ENCODE results near the gene TSPAN14.

The TSPAN14 gene

GRCh38 chr10:80497187-80498077 lies 43.3 kb downstream of the TSPAN14 start:
- H3K27me3 ChIP-seq (replicated peaks; ENCODE audit: control insufficient read depth, insufficient read depth, low read length, poor library complexity, severe bottlenecking) = no peaks in the 10 kb centered on the region
- peak overlapping the region; percentile 23 for H3K4me3 ChIP-seq (ENCODE audit: insufficient read depth, low read depth, low read length, poor library complexity, severe bottlenecking)
- peaks cover 14% of the 10 kb centered on the region for H3K36me3 ChIP-seq (ENCODE audit: control insufficient read depth, insufficient read depth, low read length)
- peak overlapping the region; percentile 73 for H3K27ac ChIP-seq (ENCODE audit: insufficient read depth, low read length, poor library complexity, severe bottlenecking)
- no peak for DNase-seq
- peaks cover 90% of the 10 kb centered on the region for H3K4me1 ChIP-seq (ENCODE audit: control insufficient read depth, insufficient read depth, low read length, poor library complexity, severe bottlenecking)
- H3K9me3 ChIP-seq (ENCODE audit: control insufficient read depth, low read length) = no peaks in the 10 kb centered on the region

GRCh38 chr10:80498078-80498832 lies 44.1 kb downstream of the TSPAN14 start:
- Histone ChIP-seq H3K27ac (ENCODE audit: insufficient read depth, low read length, poor library complexity, severe bottlenecking) (peak overlapping the region; percentile 73), H3K36me3 (ENCODE audit: control insufficient read depth, insufficient read depth, low read length) (peaks cover 20% of the 10 kb centered on the region), H3K4me3 (ENCODE audit: insufficient read depth, low read depth, low read length, poor library complexity, severe bottlenecking) (peak overlapping the region; percentile 23), H3K4me1 (ENCODE audit: control insufficient read depth, insufficient read depth, low read length, poor library complexity, severe bottlenecking) (peaks cover 92% of the 10 kb centered on the region), H3K9me3 (ENCODE audit: control insufficient read depth, low read length) (no peaks in the 10 kb centered on the region), H3K27me3 (replicated peaks; ENCODE audit: control insufficient read depth, insufficient read depth, low read length, poor library complexity, severe bottlenecking) (no peaks in the 10 kb centered on the region)
- no peak for DNase-seq

DNA sequence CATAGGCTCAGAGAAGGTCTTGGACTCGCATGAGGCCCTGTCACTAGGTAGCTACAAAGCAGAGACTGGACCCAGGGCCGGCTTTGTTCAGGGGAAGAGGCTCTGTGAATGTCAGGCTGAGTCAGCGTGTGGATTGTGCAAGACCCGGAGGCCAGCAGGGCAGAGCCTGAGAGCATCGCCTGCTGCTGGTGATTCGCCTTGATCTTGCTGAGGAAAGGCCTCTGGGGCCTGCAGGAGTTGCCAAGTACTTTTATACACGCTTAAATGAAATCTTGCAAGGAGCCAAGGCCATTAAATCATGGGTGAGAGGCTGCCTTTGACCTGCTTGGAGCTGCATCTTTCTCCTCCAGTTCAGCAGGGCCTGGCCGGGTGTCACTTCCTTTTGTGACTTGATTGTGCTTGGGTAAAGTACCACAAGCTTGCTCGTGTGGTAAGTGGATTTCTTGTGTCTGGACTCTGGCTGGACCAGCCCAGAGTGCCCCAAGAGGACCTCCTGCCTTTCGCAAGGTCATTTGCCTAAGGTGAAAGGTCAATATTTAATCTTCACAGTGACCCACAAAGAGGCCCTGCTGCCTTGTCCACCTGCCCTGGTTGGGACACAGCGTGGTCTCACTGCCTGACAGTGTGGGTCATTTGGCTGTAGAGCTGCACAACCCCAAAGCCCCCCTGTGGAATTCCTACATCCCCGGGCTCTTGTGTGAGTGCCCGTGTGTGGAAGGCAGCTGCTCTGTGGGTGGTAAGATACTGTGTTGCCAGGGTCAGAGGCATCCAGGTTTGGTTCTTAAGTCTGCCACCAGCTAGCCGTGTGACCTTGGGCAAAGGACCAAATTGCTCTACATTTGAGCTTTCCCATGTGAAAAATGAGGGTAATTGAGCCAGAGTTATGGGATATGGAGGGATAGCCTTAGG lies 45.0 kb downstream of the TSPAN14 start:
- Histone ChIP-seq H3K27me3 (replicated peaks; ENCODE audit: control insufficient read depth, insufficient read depth, low read length, poor library complexity, severe bottlenecking) (no peaks in the 10 kb centered on the region), H3K27ac (ENCODE audit: insufficient read depth, low read length, poor library complexity, severe bottlenecking) (peak overlapping the region; percentile 73), H3K9me3 (ENCODE audit: control insufficient read depth, low read length) (no peaks in the 10 kb centered on the region), H3K4me3 (ENCODE audit: insufficient read depth, low read depth, low read length, poor library complexity, severe bottlenecking) (peak overlapping the region; percentile 14), H3K36me3 (ENCODE audit: control insufficient read depth, insufficient read depth, low read length) (peaks cover 20% of the 10 kb centered on the region), H3K4me1 (ENCODE audit: control insufficient read depth, insufficient read depth, low read length, poor library complexity, severe bottlenecking) (peaks cover 91% of the 10 kb centered on the region)
- peak in 2 of 3 donors; percentile 22 to 34 for DNase-seq

GRCh38 chr10:80500572-80501380 lies 46.7 kb downstream of the TSPAN14 start:
- H3K4me1 ChIP-seq (ENCODE audit: control insufficient read depth, insufficient read depth, low read length, poor library complexity, severe bottlenecking) = peaks cover 93% of the 10 kb centered on the region
- H3K36me3 ChIP-seq (ENCODE audit: control insufficient read depth, insufficient read depth, low read length) = peaks cover 14% of the 10 kb centered on the region
- no peak for DNase-seq
- no peaks in the 10 kb centered on the region for H3K9me3 ChIP-seq (ENCODE audit: control insufficient read depth, low read length)
- H3K4me3 ChIP-seq (ENCODE audit: insufficient read depth, low read depth, low read length, poor library complexity, severe bottlenecking) = no peak overlapping the region
- peak overlapping the region; percentile 73 for H3K27ac ChIP-seq (ENCODE audit: insufficient read depth, low read length, poor library complexity, severe bottlenecking)
- no peaks in the 10 kb centered on the region for H3K27me3 ChIP-seq (replicated peaks; ENCODE audit: control insufficient read depth, insufficient read depth, low read length, poor library complexity, severe bottlenecking)

DNA sequence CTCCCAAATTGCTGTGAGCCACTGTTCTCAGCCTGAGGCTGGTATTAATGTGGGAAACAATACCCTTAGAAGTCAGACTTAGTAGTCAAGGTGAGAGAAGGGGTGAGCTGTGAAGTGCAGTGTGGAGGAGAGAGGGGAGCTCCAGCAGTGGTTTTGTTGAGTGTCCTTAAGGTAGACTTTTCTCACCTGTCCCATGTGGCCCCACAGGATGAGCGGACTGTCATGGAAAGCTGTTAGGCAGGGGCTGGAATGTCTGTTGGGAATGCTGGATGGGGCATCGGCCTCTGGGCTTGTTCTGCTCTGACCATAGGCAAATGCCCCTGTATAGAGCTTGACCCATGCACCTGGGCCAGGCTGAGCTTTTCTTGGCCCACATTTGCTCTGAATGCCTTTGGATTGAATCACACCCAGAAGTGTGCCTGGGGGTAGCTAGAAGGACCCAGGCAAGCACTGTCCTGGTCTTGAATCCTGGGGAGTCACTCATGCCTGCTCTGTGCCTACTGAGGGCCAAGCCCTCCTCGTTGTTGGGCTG lies 47.3 kb downstream of the TSPAN14 start:
- Histone ChIP-seq H3K36me3 (ENCODE audit: control insufficient read depth, insufficient read depth, low read length) (peaks cover 14% of the 10 kb centered on the region), H3K27ac (ENCODE audit: insufficient read depth, low read length, poor library complexity, severe bottlenecking) (peak overlapping the region; percentile 73), H3K9me3 (ENCODE audit: control insufficient read depth, low read length) (no peaks in the 10 kb centered on the region), H3K4me1 (ENCODE audit: control insufficient read depth, insufficient read depth, low read length, poor library complexity, severe bottlenecking) (peaks cover 88% of the 10 kb centered on the region), H3K27me3 (replicated peaks; ENCODE audit: control insufficient read depth, insufficient read depth, low read length, poor library complexity, severe bottlenecking) (no peaks in the 10 kb centered on the region), H3K4me3 (ENCODE audit: insufficient read depth, low read depth, low read length, poor library complexity, severe bottlenecking) (no peak overlapping the region)
- DNase-seq = no peak

DNA sequence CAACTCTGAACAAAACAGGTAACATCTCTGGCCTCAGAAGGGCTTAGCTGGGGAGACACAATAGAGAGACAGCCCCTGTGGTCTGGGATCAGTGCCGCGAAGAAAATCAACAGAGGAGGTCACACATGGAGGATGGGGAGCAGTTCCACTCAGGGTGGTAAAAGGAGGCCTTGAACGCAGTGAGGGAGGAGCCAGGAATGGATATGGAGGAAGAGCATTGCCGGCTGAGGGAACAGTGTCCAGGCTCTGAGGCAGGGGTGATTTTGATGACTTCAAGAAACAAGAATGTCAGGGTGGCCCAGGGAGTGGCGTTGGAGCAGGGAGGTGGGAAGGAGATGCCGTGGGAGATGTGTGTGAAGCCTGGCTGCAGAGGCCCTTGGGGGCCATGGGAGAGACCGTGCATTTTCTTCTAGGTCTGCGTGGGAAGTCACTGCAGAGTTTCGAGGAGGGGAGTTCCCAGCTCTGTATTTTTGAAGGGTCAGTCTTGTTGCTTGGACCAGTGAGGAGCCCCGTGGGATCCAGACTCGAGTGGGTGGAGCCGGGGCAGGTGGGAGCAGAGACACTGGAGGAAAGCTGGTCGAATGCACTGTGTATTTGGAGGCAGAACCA lies 47.9 kb downstream of the TSPAN14 start:
- DNase-seq = no peak
- H3K27ac ChIP-seq (ENCODE audit: insufficient read depth, low read length, poor library complexity, severe bottlenecking) = peak overlapping the region; percentile 73
- no peaks in the 10 kb centered on the region for H3K27me3 ChIP-seq (replicated peaks; ENCODE audit: control insufficient read depth, insufficient read depth, low read length, poor library complexity, severe bottlenecking)
- H3K4me1 ChIP-seq (ENCODE audit: control insufficient read depth, insufficient read depth, low read length, poor library complexity, severe bottlenecking) = peaks cover 84% of the 10 kb centered on the region
- H3K36me3 ChIP-seq (ENCODE audit: control insufficient read depth, insufficient read depth, low read length) = peaks cover 19% of the 10 kb centered on the region
- no peak overlapping the region for H3K4me3 ChIP-seq (ENCODE audit: insufficient read depth, low read depth, low read length, poor library complexity, severe bottlenecking)
- H3K9me3 ChIP-seq (ENCODE audit: control insufficient read depth, low read length) = no peaks in the 10 kb centered on the region

- Histone ChIP-seq H3K27me3 (replicated peaks; ENCODE audit: control insufficient read depth, insufficient read depth, low read length, poor library complexity, severe bottlenecking) (no peaks in the 10 kb centered on the region), H3K36me3 (ENCODE audit: control insufficient read depth, insufficient read depth, low read length) (peaks cover 28% of the 10 kb centered on the region), H3K27ac (ENCODE audit: insufficient read depth, low read length, poor library complexity, severe bottlenecking) (peak overlapping the region; percentile 73), H3K9me3 (ENCODE audit: control insufficient read depth, low read length) (no peaks in the 10 kb centered on the region), H3K4me3 (ENCODE audit: insufficient read depth, low read depth, low read length, poor library complexity, severe bottlenecking) (no peak overlapping the region), H3K4me1 (ENCODE audit: control insufficient read depth, insufficient read depth, low read length, poor library complexity, severe bottlenecking) (peaks cover 76% of the 10 kb centered on the region)
- no peak for DNase-seq
Observed at GRCh38 chr10:80502621-80503583, 48.8 kb downstream of the TSPAN14 start.

DNA sequence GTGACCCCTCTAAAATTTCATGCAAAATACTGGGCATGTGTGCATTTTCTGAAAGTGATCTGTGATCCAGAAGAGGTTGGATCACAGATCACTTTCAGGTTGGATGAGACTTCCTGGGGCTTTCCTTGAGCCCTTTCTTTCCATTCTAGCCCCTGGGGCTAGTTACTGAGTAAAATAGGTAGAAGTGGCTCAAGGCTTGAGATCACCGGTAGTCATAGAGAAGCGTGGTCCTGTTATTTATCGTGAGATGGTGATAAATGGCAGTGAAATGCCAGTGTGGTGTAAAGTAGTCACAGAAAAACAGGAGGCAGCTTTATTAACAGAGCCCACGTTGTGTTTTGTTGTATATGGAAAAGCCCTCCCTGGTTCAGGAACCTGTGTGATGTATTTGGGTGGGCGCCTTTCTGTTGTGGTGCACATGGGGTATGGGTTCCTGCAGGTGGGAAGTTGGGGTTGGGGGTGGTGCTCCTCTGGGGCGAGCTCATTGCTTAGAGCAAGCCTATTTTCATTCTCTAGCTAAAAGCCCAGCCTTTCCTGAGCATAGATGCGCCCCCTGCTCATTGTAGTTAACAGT lies 49.6 kb downstream of the TSPAN14 start:
- Histone ChIP-seq H3K27me3 (replicated peaks; ENCODE audit: control insufficient read depth, insufficient read depth, low read length, poor library complexity, severe bottlenecking) (no peaks in the 10 kb centered on the region), H3K36me3 (ENCODE audit: control insufficient read depth, insufficient read depth, low read length) (peaks cover 32% of the 10 kb centered on the region), H3K4me3 (ENCODE audit: insufficient read depth, low read depth, low read length, poor library complexity, severe bottlenecking) (no peak overlapping the region), H3K27ac (ENCODE audit: insufficient read depth, low read length, poor library complexity, severe bottlenecking) (peak overlapping the region; percentile 73), H3K4me1 (ENCODE audit: control insufficient read depth, insufficient read depth, low read length, poor library complexity, severe bottlenecking) (peaks cover 68% of the 10 kb centered on the region), H3K9me3 (ENCODE audit: control insufficient read depth, low read length) (no peaks in the 10 kb centered on the region)
- no peak for DNase-seq
